Measurements from ENCODE around the gene P2RY10.
"Not testable (repeated sequence)": the region's sequence is repeated elsewhere in the genome, so short reads cannot be mapped to it uniquely, and the experiment has no call there.

The P2RY10 gene

GRCh38 chrX:78958419-78959116 lies 13.4 kb downstream of the P2RY10 start:
- no peaks in the 10 kb centered on the region for H3K4me1 ChIP-seq (ENCODE audit: control insufficient read depth, insufficient read depth, low read length)
- no peak overlapping the region for H3K4me3 ChIP-seq (ENCODE audit: low read depth, low read length)
- no peaks in the 10 kb centered on the region for H3K9me3 ChIP-seq (ENCODE audit: control insufficient read depth, insufficient read depth, low read length)
- no peak overlapping the region for H3K9ac ChIP-seq (ENCODE audit: low read depth, low read length)
- H3K36me3 ChIP-seq (ENCODE audit: control insufficient read depth, insufficient read depth, low read length): no peaks in the 10 kb centered on the region
- H3K27me3 ChIP-seq (ENCODE audit: control insufficient read depth, insufficient read depth, low read length): no peaks in the 10 kb centered on the region

GRCh38 chrX:78960888-78961287 lies 15.7 kb downstream of the P2RY10 start:
- H3K9me3 ChIP-seq (ENCODE audit: control insufficient read depth, insufficient read depth, low read length): no peaks in the 10 kb centered on the region
- H3K27me3 ChIP-seq (ENCODE audit: control insufficient read depth, insufficient read depth, low read length): no peaks in the 10 kb centered on the region

GRCh38 chrX:78964598-78964997 lies 19.4 kb downstream of the P2RY10 start:
- Histone ChIP-seq H3K4me3 (ENCODE audit: low read depth, low read length) (no peak overlapping the region), H3K36me3 (ENCODE audit: control insufficient read depth, insufficient read depth, low read length) (no peaks in the 10 kb centered on the region), H3K9me3 (ENCODE audit: control insufficient read depth, insufficient read depth, low read length) (no peaks in the 10 kb centered on the region), H3K4me1 (ENCODE audit: control insufficient read depth, insufficient read depth, low read length) (no peaks in the 10 kb centered on the region), H3K9ac (ENCODE audit: low read depth, low read length) (no peak overlapping the region), H3K27me3 (ENCODE audit: control insufficient read depth, insufficient read depth, low read length) (no peaks in the 10 kb centered on the region)

More at GRCh38 chrX:78960888-78961287, 15.7 kb downstream of the P2RY10 start:
- Histone ChIP-seq H3K4me1 (ENCODE audit: control insufficient read depth, insufficient read depth, low read length) (no peaks in the 10 kb centered on the region), H3K36me3 (ENCODE audit: control insufficient read depth, insufficient read depth, low read length) (no peaks in the 10 kb centered on the region), H3K4me3 (ENCODE audit: low read depth, low read length) (no peak overlapping the region), H3K9ac (ENCODE audit: low read depth, low read length) (no peak overlapping the region)

GRCh38 chrX:78979789-78980464 lies 34.7 kb downstream of the P2RY10 start:
- no peaks in the 10 kb centered on the region for H3K36me3 ChIP-seq (ENCODE audit: control insufficient read depth, insufficient read depth, low read length)
- no peaks in the 10 kb centered on the region for H3K4me1 ChIP-seq (ENCODE audit: control insufficient read depth, insufficient read depth, low read length)
- H3K9me3 ChIP-seq (ENCODE audit: control insufficient read depth, insufficient read depth, low read length): peaks cover 3% of the 10 kb centered on the region
- no peak overlapping the region for H3K4me3 ChIP-seq (ENCODE audit: low read depth, low read length)
- no peak overlapping the region for H3K9ac ChIP-seq (ENCODE audit: low read depth, low read length)
- no peaks in the 10 kb centered on the region for H3K27me3 ChIP-seq (ENCODE audit: control insufficient read depth, insufficient read depth, low read length)

- Histone ChIP-seq H3K4me3 (ENCODE audit: low read depth, low read length) (no peak overlapping the region), H3K9ac (ENCODE audit: low read depth, low read length) (no peak overlapping the region), H3K9me3 (ENCODE audit: control insufficient read depth, insufficient read depth, low read length) (peaks cover 7% of the 10 kb centered on the region), H3K36me3 (ENCODE audit: control insufficient read depth, insufficient read depth, low read length) (no peaks in the 10 kb centered on the region), H3K27me3 (ENCODE audit: control insufficient read depth, insufficient read depth, low read length) (no peaks in the 10 kb centered on the region), H3K4me1 (ENCODE audit: control insufficient read depth, insufficient read depth, low read length) (no peaks in the 10 kb centered on the region)
These were observed 44.2 kb downstream of the P2RY10 start for GRCh38 chrX:78989349-78989748.

- Histone ChIP-seq H3K9ac (ENCODE audit: low read depth, low read length) (no peak overlapping the region), H3K4me3 (ENCODE audit: low read depth, low read length) (no peak overlapping the region), H3K4me1 (ENCODE audit: control insufficient read depth, insufficient read depth, low read length) (no peaks in the 10 kb centered on the region), H3K36me3 (ENCODE audit: control insufficient read depth, insufficient read depth, low read length) (no peaks in the 10 kb centered on the region), H3K9me3 (ENCODE audit: control insufficient read depth, insufficient read depth, low read length) (no peaks in the 10 kb centered on the region), H3K27me3 (ENCODE audit: control insufficient read depth, insufficient read depth, low read length) (no peaks in the 10 kb centered on the region)
These were observed 52.8 kb downstream of the P2RY10 start for GRCh38 chrX:78997870-78998558.

GRCh38 chrX:79007540-79007939 lies 62.3 kb downstream of the P2RY10 start:
- not testable (repeated sequence) for H3K9ac ChIP-seq (ENCODE audit: low read depth, low read length); H3K27me3 ChIP-seq (ENCODE audit: control insufficient read depth, insufficient read depth, low read length); H3K4me1 ChIP-seq (ENCODE audit: control insufficient read depth, insufficient read depth, low read length); H3K9me3 ChIP-seq (ENCODE audit: control insufficient read depth, insufficient read depth, low read length); H3K36me3 ChIP-seq (ENCODE audit: control insufficient read depth, insufficient read depth, low read length); H3K4me3 ChIP-seq (ENCODE audit: low read depth, low read length)
